K562 (cell line): Measurements from ENCODE around the gene SCP2. TPM values are rescaled to one million over a fixed set of nuclear protein-coding genes. Genes with fewer than 3 reads are reported as not detected.

Source experiments
- BRCA1 ChIP-seq, 2 experiments: fragments of 450-650 bp in 1 of 2; sonication (generic) in 1 of 2; formaldehyde crosslinking in 1 of 2; IDR thresholded peaks; 2 replicates each; pipeline versions ENCODE4 v1.5.0 to v1.6.1; 2017 to 2020; ENCODE audit warnings: mild to moderate bottlenecking in 1 of 2, missing genetic modification reagents in 1 of 2
- CBX5 ChIP-seq: IDR thresholded peaks from 2 replicates; pipeline ENCODE4 v1.6.1; 2014; ENCODE audit warnings: low read depth, borderline replicate concordance
- DIDO1 ChIP-seq: fragments of 450-650 bp; IDR thresholded peaks from 2 replicates; pipeline ENCODE4 v1.6.1; 2016; ENCODE audit warnings: low read depth, missing biosample characterization, missing genetic modification characterization
- LCOR ChIP-seq: sonication (generic); formaldehyde crosslinking; IDR thresholded peaks from 2 replicates; pipeline ENCODE4 v1.8.0; 2022; ENCODE audit warnings: mild to moderate bottlenecking, missing genetic modification reagents
- MAZ ChIP-seq, 2 experiments: fragments of 450-650 bp in 1 of 2; sonication (generic) in 1 of 2; formaldehyde crosslinking; IDR thresholded peaks in 1 of 2; conservative IDR thresholded peaks in 1 of 2; 2 replicates each; pipeline versions ENCODE4 v1.4.0 to v1.5.0; 2020; ENCODE audit warnings: mild to moderate bottlenecking in 1 of 2, missing genetic modification reagents in 1 of 2
- MXI1 ChIP-seq: IDR thresholded peaks from 2 replicates; pipeline ENCODE4 v1.6.1; 2011; ENCODE audit warnings: low read depth, mild to moderate bottlenecking, improper control_type of control experiment, low read length
- NFIX ChIP-seq: fragments of 250-450 bp; sonication (Bioruptor Pico); IDR thresholded peaks from 2 replicates; pipeline ENCODE4 v1.4.0; 2020; ENCODE audit warnings: low read depth, mild to moderate bottlenecking, moderate library complexity
- NR1H2 ChIP-seq: sonication (generic); formaldehyde crosslinking; IDR thresholded peaks from 2 replicates; pipeline ENCODE4 v1.4.0; 2020; ENCODE audit warnings: mild to moderate bottlenecking, missing genetic modification reagents
- PCBP2 ChIP-seq: fragments of 200-400 bp; formaldehyde crosslinking; IDR thresholded peaks from 2 replicates; pipeline ENCODE4 v1.6.1; 2018; ENCODE audit warnings: low read length, low read depth, mild to moderate bottlenecking, moderate library complexity; ENCODE audit not compliant: poor library complexity, severe bottlenecking
- PHB2 ChIP-seq: fragments of 450-650 bp; IDR thresholded peaks from 2 replicates; pipeline ENCODE4 v1.6.1; 2017; ENCODE audit warnings: low read depth
- PTTG1 ChIP-seq: fragments of 450-650 bp; IDR thresholded peaks from 2 replicates; pipeline ENCODE4 v1.6.1; 2016; ENCODE audit warnings: low read depth, mild to moderate bottlenecking, missing genetic modification characterization, missing compliant biosample characterization
- RBFOX2 ChIP-seq: fragments of 200-400 bp; formaldehyde crosslinking; IDR thresholded peaks from 2 replicates; pipeline ENCODE4 v1.6.1; 2017; ENCODE audit warnings: low read depth, mild to moderate bottlenecking, low read length, moderate library complexity
- RBM17 ChIP-seq: fragments of 200-400 bp; formaldehyde crosslinking; IDR thresholded peaks from 2 replicates; pipeline ENCODE4 v1.6.1; 2017; ENCODE audit warnings: low read depth, mild to moderate bottlenecking, low read length, borderline replicate concordance
- SREBF1 ChIP-seq: fragments of 150-350 bp; IDR thresholded peaks from 2 replicates; pipeline ENCODE4 v1.6.1; 2014; ENCODE audit warnings: antibody characterized with exemption, low read depth, low read length, borderline replicate concordance
- ZNF121 ChIP-seq: sonication (generic); formaldehyde crosslinking; conservative IDR thresholded peaks from 2 replicates; pipeline ENCODE4 v1.8.0; 2022; ENCODE audit warnings: missing genetic modification reagents
- ZNF184 ChIP-seq: sonication (generic); formaldehyde crosslinking; IDR thresholded peaks from 2 replicates; pipeline ENCODE4 v1.5.0; 2020; ENCODE audit warnings: missing genetic modification reagents
- ZNF785 ChIP-seq: fragments of 250-450 bp; sonication (Bioruptor Pico); IDR thresholded peaks from 2 replicates; pipeline ENCODE4 v1.4.0; 2020; ENCODE audit warnings: mild to moderate bottlenecking
- polyA plus RNA-seq, 8 experiments: library from polyadenylated mRNA; depleted of rRNA in 4 of 8; stranded (reverse) in 5 of 8; unstranded in 3 of 8; fragments of >200 nt; fragmentation: Nextera tagmentation in 2 of 8; fragmentation: Illumina TruSeq in 1 of 8; extraction: Ambion mirVana in 2 of 8; extraction: Trizol in 1 of 8; gene quantifications; 2 replicates each; pipeline versions ENCODE4 v1.2.1 to v1.2.3, GENCODE V29; 2011 to 2014; ENCODE audit warnings: inconsistent platforms in 1 of 8, missing spikeins in 1 of 8
- total RNA-seq, 7 experiments: library from RNA; depleted of rRNA in 6 of 7; stranded (reverse); fragments of >200 nt in 6 of 7; fragmentation: Illumina TruSeq in 2 of 7; extraction: Trizol in 2 of 7; gene quantifications; 2 replicates each; pipeline versions ENCODE4 v1.2.1 to v1.2.3, GENCODE V29; 2011 to 2021; ENCODE audit warnings: low replicate concordance in 1 of 7
- TF ChIP-seq, protein P1 (sequence below): fragments of 450-650 bp; IDR thresholded peaks from 2 replicates; pipeline ENCODE4 v1.6.1; 2016
- TF ChIP-seq, protein P2 (sequence below): fragments of 450-650 bp; IDR thresholded peaks from 2 replicates; pipeline ENCODE4 v1.6.1; 2018; ENCODE audit not compliant: partially characterized antibody
- TF ChIP-seq, protein P3 (sequence below): fragments of 250-450 bp; sonication (Bioruptor Pico); IDR thresholded peaks from 2 replicates; pipeline ENCODE4 v1.4.0; 2020
- TF ChIP-seq, protein P4 (sequence below): fragments of 250-450 bp; sonication (Bioruptor Pico); IDR thresholded peaks from 2 replicates; pipeline ENCODE4 v1.4.0; 2020; ENCODE audit warnings: mild to moderate bottlenecking

The SCP2 gene
- total and polyA plus RNA-seq, 9 of the 15 experiments (the other 6 are each of a cell fraction or from before 2014, with no cell fraction given), result 63.8 to 258 (median 106) TPM

DNA sequence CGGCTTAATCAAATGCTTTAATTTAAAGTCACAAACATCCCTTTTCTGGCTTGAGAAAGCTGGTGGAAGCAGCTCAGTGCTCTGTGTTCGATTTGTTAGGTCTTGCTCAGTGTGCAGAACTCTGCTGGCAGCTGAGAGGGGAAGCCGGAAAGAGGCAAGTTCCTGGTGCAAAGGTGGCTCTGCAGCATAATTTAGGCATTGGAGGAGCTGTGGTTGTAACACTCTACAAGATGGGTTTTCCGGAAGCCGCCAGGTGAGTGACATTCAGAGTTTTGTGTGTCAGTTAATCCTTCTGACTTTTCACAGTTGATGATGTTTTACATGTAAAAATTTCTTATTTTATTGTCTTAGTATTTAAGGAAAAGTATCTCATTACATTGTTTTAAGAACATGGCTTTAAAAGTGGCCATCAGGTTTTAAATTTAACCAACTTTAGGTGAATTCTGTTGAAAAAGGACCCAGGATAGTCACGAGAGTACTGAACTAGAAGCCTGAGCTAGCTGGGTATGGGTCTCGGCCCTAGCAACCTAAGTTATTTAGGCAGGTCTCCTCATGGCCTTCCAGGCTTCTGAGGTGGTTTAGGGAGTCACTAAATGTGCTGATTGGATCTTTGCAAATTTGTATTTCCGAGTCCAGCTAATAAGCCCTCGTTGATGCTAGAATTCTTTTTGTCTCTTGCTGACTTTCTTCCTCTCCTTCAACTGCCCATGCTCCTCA is 87.9 kb downstream of the SCP2 start (continued):
- TF ChIP-seq, protein P1, sequence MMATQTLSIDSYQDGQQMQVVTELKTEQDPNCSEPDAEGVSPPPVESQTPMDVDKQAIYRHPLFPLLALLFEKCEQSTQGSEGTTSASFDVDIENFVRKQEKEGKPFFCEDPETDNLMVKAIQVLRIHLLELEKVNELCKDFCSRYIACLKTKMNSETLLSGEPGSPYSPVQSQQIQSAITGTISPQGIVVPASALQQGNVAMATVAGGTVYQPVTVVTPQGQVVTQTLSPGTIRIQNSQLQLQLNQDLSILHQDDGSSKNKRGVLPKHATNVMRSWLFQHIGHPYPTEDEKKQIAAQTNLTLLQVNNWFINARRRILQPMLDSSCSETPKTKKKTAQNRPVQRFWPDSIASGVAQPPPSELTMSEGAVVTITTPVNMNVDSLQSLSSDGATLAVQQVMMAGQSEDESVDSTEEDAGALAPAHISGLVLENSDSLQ, result peak; percentile 72
- TF ChIP-seq ZNF785 (CRISPR knock-in tag) (no peak), LCOR (peak; percentile 89), NR1H2 (CRISPR knock-in tag) (no peak), SREBF1 (0 out of 2 replicates have a peak, but pooled peaks have one; percentile 47), CBX5 (no peak), ZNF184 (CRISPR knock-in tag) (no peak), RBFOX2 (peak; percentile 39), BRCA1 (IDR thresholded peaks at IDR 0.05) (no peak), BRCA1 (CRISPR knock-in tag; IDR thresholded peaks at IDR 0.05) (no peak), MXI1 (no peak), RBM17 (no peak), MAZ (CRISPR knock-in tag; conservative IDR thresholded peaks at IDR 0.05 in 1 of 2, IDR thresholded peaks at IDR 0.05 in 1 of 2) (no peak; a peak in 1 of 4 replicates), PCBP2 (no peak), DIDO1 (tag) (peak; percentile 89), PHB2 (no peak), PTTG1 (tag) (no peak), NFIX (CRISPR knock-in tag) (no peak), ZNF121 (CRISPR knock-in tag) (no peak)
- TF ChIP-seq, protein P2, sequence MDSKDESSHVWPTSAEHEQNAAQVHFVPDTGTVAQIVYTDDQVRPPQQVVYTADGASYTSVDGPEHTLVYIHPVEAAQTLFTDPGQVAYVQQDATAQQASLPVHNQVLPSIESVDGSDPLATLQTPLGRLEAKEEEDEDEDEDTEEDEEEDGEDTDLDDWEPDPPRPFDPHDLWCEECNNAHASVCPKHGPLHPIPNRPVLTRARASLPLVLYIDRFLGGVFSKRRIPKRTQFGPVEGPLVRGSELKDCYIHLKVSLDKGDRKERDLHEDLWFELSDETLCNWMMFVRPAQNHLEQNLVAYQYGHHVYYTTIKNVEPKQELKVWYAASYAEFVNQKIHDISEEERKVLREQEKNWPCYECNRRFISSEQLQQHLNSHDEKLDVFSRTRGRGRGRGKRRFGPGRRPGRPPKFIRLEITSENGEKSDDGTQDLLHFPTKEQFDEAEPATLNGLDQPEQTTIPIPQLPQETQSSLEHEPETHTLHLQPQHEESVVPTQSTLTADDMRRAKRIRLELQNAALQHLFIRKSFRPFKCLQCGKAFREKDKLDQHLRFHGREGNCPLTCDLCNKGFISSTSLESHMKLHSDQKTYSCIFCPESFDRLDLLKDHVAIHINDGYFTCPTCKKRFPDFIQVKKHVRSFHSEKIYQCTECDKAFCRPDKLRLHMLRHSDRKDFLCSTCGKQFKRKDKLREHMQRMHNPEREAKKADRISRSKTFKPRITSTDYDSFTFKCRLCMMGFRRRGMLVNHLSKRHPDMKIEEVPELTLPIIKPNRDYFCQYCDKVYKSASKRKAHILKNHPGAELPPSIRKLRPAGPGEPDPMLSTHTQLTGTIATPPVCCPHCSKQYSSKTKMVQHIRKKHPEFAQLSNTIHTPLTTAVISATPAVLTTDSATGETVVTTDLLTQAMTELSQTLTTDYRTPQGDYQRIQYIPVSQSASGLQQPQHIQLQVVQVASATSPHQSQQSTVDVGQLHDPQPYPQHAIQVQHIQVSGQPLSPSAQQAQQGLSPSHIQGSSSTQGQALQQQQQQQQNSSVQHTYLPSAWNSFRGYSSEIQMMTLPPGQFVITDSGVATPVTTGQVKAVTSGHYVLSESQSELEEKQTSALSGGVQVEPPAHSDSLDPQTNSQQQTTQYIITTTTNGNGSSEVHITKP, result peak; percentile 55
- TF ChIP-seq, protein P3, sequence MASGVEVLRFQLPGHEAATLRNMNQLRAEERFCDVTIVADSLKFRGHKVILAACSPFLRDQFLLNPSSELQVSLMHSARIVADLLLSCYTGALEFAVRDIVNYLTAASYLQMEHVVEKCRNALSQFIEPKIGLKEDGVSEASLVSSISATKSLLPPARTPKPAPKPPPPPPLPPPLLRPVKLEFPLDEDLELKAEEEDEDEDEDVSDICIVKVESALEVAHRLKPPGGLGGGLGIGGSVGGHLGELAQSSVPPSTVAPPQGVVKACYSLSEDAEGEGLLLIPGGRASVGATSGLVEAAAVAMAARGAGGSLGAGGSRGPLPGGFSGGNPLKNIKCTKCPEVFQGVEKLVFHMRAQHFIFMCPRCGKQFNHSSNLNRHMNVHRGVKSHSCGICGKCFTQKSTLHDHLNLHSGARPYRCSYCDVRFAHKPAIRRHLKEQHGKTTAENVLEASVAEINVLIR (CRISPR knock-in tag), result no peak
- TF ChIP-seq, protein P4, sequence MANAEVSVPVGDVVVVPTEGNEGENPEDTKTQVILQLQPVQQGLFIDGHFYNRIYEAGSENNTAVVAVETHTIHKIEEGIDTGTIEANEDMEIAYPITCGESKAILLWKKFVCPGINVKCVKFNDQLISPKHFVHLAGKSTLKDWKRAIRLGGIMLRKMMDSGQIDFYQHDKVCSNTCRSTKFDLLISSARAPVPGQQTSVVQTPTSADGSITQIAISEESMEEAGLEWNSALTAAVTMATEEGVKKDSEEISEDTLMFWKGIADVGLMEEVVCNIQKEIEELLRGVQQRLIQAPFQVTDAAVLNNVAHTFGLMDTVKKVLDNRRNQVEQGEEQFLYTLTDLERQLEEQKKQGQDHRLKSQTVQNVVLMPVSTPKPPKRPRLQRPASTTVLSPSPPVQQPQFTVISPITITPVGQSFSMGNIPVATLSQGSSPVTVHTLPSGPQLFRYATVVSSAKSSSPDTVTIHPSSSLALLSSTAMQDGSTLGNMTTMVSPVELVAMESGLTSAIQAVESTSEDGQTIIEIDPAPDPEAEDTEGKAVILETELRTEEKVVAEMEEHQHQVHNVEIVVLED (CRISPR knock-in tag), result no peak
